ENCODE data around the gene PPP1R36.

Gene PPP1R36

GRCh38 chr14:64549791-64550620, at the start of gene PPP1R36:
PPP1R36 (plus strand) TSS chr14:64549961; CDS start chr14:64549998, 37 bp downstream.
- H3K4me1 ChIP-seq (ENCODE audit: control insufficient read depth in 2 of 2, insufficient read depth in 2 of 2, low read length in 2 of 2), result peaks cover 0 to 21% of the 10 kb centered on the region in 2 donors
- H3K27ac ChIP-seq (ENCODE audit: low read depth in 2 of 2, low read length in 2 of 2), result peak within 1 kb of the TSS; percentile 84 to 86
- H3K9me3 ChIP-seq (ENCODE audit: control insufficient read depth in 2 of 2, low read length in 2 of 2), result no peaks in the 10 kb centered on the region
- peak within 1 kb of the TSS; percentile 71 to 79 for H3K9ac ChIP-seq (ENCODE audit: low read depth in 1 of 2, low read length in 2 of 2)
- no peaks in the 10 kb centered on the region for H3K36me3 ChIP-seq (ENCODE audit: control insufficient read depth in 2 of 2, insufficient read depth in 2 of 2, low read length in 2 of 2)
- H3K27me3 ChIP-seq (ENCODE audit: control insufficient read depth in 2 of 2, insufficient read depth in 2 of 2, low read length in 2 of 2), result no peaks in the 10 kb centered on the region
- peak within 1 kb of the TSS; percentile 63 to 67 for H3K4me3 ChIP-seq (ENCODE audit: low read length in 2 of 2)

DNA sequence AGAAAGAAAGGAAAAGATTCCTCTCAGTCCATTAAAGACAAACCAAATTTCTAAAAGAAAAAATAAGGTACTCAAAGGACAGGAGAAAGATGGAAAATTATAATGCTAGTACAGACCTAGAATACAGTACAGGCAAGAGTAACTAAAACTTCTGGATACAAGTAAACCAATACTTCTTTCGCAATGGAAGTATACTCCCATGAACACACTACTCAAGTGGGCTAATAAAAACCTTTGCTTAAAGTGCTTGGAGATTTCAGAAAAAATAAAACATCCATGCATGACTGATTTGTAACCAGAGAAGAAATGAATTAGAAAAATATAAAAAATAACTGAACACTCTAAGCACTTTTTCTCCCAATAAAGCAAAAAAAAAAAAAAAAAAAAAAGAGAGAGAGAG, 49.7 kb upstream of the PPP1R36 start:
- H3K27me3 ChIP-seq (ENCODE audit: control insufficient read depth in 2 of 2, insufficient read depth in 2 of 2, low read length in 2 of 2), result no peaks in the 10 kb centered on the region
- no peak overlapping the region for H3K27ac ChIP-seq (ENCODE audit: low read depth in 2 of 2, low read length in 2 of 2)
- H3K9ac ChIP-seq (ENCODE audit: low read depth in 1 of 2, low read length in 2 of 2), result no peak overlapping the region
- H3K4me1 ChIP-seq (ENCODE audit: control insufficient read depth in 2 of 2, insufficient read depth in 2 of 2, low read length in 2 of 2), result peaks cover 16 to 20% of the 10 kb centered on the region in 2 donors
- H3K4me3 ChIP-seq (ENCODE audit: low read length in 2 of 2), result no peak overlapping the region
- no peaks in the 10 kb centered on the region for H3K36me3 ChIP-seq (ENCODE audit: control insufficient read depth in 2 of 2, insufficient read depth in 2 of 2, low read length in 2 of 2)
- no peaks in the 10 kb centered on the region for H3K9me3 ChIP-seq (ENCODE audit: control insufficient read depth in 2 of 2, low read length in 2 of 2)

DNA sequence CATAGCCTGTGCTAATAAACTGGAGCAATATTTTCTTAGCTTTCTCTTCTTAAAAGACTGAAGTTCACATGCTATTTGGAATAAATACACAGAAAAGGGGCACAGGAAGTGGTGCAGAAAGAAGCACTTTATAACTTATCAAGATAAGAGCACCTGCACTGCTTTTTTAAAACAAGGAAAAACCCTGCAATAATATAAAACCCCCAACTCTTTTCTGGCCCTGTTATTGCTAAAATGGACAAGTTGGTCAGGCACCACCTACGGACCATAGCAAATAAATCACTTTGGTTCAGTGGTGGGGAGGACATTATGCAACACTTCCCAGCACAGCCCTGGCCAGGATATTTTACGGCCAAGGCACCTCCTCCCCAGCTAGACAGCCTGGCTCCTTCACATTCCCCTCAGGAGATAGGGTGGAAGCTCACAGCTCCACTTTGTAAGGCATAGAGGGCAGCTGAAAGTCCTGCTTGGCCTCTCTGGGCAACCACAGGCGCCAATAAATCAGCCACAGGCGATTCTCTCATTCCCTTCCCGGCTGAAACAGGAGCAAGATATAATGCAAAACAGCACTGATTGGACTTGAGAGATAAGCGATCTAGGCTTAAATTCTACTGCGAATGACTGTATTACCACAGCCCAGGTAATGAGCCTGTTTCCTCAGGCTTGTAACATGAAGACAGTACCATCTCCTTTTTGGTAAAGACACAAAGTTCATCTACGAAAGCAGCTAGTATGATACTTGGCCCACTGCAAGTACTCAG, 48.2 kb upstream of the PPP1R36 start:
- Histone ChIP-seq H3K9ac (ENCODE audit: low read depth in 1 of 2, low read length in 2 of 2) (peak overlapping the region; percentile 97 to 98), H3K27me3 (ENCODE audit: control insufficient read depth in 2 of 2, insufficient read depth in 2 of 2, low read length in 2 of 2) (no peaks in the 10 kb centered on the region), H3K27ac (ENCODE audit: low read depth in 2 of 2, low read length in 2 of 2) (peak overlapping the region; percentile 99 to 100), H3K4me3 (ENCODE audit: low read length in 2 of 2) (peak overlapping the region; percentile 77 to 88), H3K4me1 (ENCODE audit: control insufficient read depth in 2 of 2, insufficient read depth in 2 of 2, low read length in 2 of 2) (peaks cover 18 to 22% of the 10 kb centered on the region in 2 donors), H3K9me3 (ENCODE audit: control insufficient read depth in 2 of 2, low read length in 2 of 2) (no peaks in the 10 kb centered on the region), H3K36me3 (ENCODE audit: control insufficient read depth in 2 of 2, insufficient read depth in 2 of 2, low read length in 2 of 2) (no peaks in the 10 kb centered on the region)

- Histone ChIP-seq H3K4me3 (ENCODE audit: low read length in 2 of 2) (peak overlapping the region; percentile 77 to 88), H3K4me1 (ENCODE audit: control insufficient read depth in 2 of 2, insufficient read depth in 2 of 2, low read length in 2 of 2) (peaks cover 25% of the 10 kb centered on the region in 2 donors), H3K9me3 (ENCODE audit: control insufficient read depth in 2 of 2, low read length in 2 of 2) (no peaks in the 10 kb centered on the region), H3K9ac (ENCODE audit: low read depth in 1 of 2, low read length in 2 of 2) (peak overlapping the region; percentile 97 to 98), H3K27me3 (ENCODE audit: control insufficient read depth in 2 of 2, insufficient read depth in 2 of 2, low read length in 2 of 2) (no peaks in the 10 kb centered on the region), H3K27ac (ENCODE audit: low read depth in 2 of 2, low read length in 2 of 2) (peak overlapping the region; percentile 99 to 100), H3K36me3 (ENCODE audit: control insufficient read depth in 2 of 2, insufficient read depth in 2 of 2, low read length in 2 of 2) (no peaks in the 10 kb centered on the region)
These were observed 47.3 kb upstream of the PPP1R36 start for GRCh38 chr14:64502456-64502855.

- Histone ChIP-seq H3K27ac (ENCODE audit: low read depth in 2 of 2, low read length in 2 of 2) (peak overlapping the region; percentile 99 to 100), H3K4me3 (ENCODE audit: low read length in 2 of 2) (peak overlapping the region; percentile 77 to 88), H3K4me1 (ENCODE audit: control insufficient read depth in 2 of 2, insufficient read depth in 2 of 2, low read length in 2 of 2) (peaks cover 25 to 29% of the 10 kb centered on the region in 2 donors), H3K27me3 (ENCODE audit: control insufficient read depth in 2 of 2, insufficient read depth in 2 of 2, low read length in 2 of 2) (no peaks in the 10 kb centered on the region), H3K9ac (ENCODE audit: low read depth in 1 of 2, low read length in 2 of 2) (peak overlapping the region; percentile 97 to 98), H3K36me3 (ENCODE audit: control insufficient read depth in 2 of 2, insufficient read depth in 2 of 2, low read length in 2 of 2) (no peaks in the 10 kb centered on the region), H3K9me3 (ENCODE audit: control insufficient read depth in 2 of 2, low read length in 2 of 2) (no peaks in the 10 kb centered on the region)
These were observed 46.8 kb upstream of the PPP1R36 start for GRCh38 chr14:64502887-64503433.

DNA sequence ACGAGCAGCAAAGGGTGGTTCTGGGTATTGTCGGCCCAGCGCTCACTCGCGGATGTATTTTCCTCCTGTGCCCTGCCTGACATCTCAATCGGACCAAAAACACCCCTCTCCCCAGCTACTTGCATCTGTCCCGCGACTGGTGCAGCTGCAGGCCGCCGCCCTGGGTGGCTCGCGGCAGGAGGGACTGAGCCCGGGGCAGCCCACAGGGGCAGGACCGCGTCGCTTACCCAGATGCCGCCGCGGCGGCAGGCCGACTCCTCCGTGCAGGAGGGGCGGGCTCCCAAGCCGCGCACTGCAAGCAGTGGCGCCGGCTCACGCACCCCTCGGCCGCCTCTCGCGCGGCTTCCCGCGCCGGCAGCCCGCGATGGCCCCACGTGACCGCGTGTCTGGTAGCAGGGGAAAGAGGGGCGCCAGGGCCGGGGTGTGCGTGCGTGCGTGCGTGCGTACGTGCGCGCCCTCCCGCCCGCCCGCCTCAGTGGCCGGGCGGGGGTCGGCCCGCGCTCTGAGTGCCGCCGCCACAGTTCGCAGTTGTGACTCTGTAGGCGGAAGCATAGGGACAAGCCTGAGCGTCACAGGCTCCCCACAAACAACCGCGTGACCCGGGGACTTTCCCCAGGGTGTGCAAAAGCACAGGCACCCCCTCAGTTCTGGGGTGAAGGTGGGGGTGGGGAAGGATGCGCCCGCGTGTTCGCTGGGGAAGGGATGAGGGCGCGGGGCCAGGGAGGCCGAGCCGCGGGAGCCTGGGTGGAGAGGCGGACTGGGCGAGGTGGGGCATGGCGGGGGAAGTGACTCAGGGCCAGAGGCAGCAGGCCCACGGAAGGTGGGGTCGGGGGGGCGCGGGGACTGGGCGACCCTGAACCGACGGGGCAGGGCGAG, 46.1 kb upstream of the PPP1R36 start, which contains the start of gene ZBTB25:
TSS of gene ZBTB25 (minus strand) at position 405 of the 876 bp plus-strand sequence. CDS start 13,305 bp downstream, outside the sequence.
- Histone ChIP-seq H3K36me3 (ENCODE audit: control insufficient read depth in 2 of 2, insufficient read depth in 2 of 2, low read length in 2 of 2) (no peaks in the 10 kb centered on the region), H3K27me3 (ENCODE audit: control insufficient read depth in 2 of 2, insufficient read depth in 2 of 2, low read length in 2 of 2) (no peaks in the 10 kb centered on the region), H3K4me3 (ENCODE audit: low read length in 2 of 2) (peak within 1 kb of the TSS; percentile 77 to 88), H3K27ac (ENCODE audit: low read depth in 2 of 2, low read length in 2 of 2) (peak within 1 kb of the TSS; percentile 99 to 100), H3K4me1 (ENCODE audit: control insufficient read depth in 2 of 2, insufficient read depth in 2 of 2, low read length in 2 of 2) (peaks cover 25 to 29% of the 10 kb centered on the region in 2 donors), H3K9ac (ENCODE audit: low read depth in 1 of 2, low read length in 2 of 2) (peak within 1 kb of the TSS; percentile 97 to 98), H3K9me3 (ENCODE audit: control insufficient read depth in 2 of 2, low read length in 2 of 2) (no peaks in the 10 kb centered on the region)

GRCh38 chr14:64504310-64504896, 45.4 kb upstream of the PPP1R36 start, which contains the start of gene ZBTB1:
ZBTB1 (plus strand) TSS chr14:64504770; CDS start chr14:64521505, 16,735 bp downstream.
- Histone ChIP-seq H3K27me3 (ENCODE audit: control insufficient read depth in 2 of 2, insufficient read depth in 2 of 2, low read length in 2 of 2) (no peaks in the 10 kb centered on the region), H3K4me3 (ENCODE audit: low read length in 2 of 2) (peak within 1 kb of the TSS; percentile 77 to 88), H3K27ac (ENCODE audit: low read depth in 2 of 2, low read length in 2 of 2) (peak within 1 kb of the TSS; percentile 99 to 100), H3K36me3 (ENCODE audit: control insufficient read depth in 2 of 2, insufficient read depth in 2 of 2, low read length in 2 of 2) (no peaks in the 10 kb centered on the region), H3K9me3 (ENCODE audit: control insufficient read depth in 2 of 2, low read length in 2 of 2) (no peaks in the 10 kb centered on the region), H3K4me1 (ENCODE audit: control insufficient read depth in 2 of 2, insufficient read depth in 2 of 2, low read length in 2 of 2) (peaks cover 29 to 30% of the 10 kb centered on the region in 2 donors), H3K9ac (ENCODE audit: low read depth in 1 of 2, low read length in 2 of 2) (peak within 1 kb of the TSS; percentile 92 to 98)

GRCh38 chr14:64504897-64505794, 44.6 kb upstream of the PPP1R36 start:
- Histone ChIP-seq H3K36me3 (ENCODE audit: control insufficient read depth in 2 of 2, insufficient read depth in 2 of 2, low read length in 2 of 2) (no peaks in the 10 kb centered on the region), H3K9me3 (ENCODE audit: control insufficient read depth in 2 of 2, low read length in 2 of 2) (no peaks in the 10 kb centered on the region), H3K9ac (ENCODE audit: low read depth in 1 of 2, low read length in 2 of 2) (peak overlapping the region; percentile 92 to 98), H3K4me1 (ENCODE audit: control insufficient read depth in 2 of 2, insufficient read depth in 2 of 2, low read length in 2 of 2) (peaks cover 29 to 30% of the 10 kb centered on the region in 2 donors), H3K27me3 (ENCODE audit: control insufficient read depth in 2 of 2, insufficient read depth in 2 of 2, low read length in 2 of 2) (no peaks in the 10 kb centered on the region), H3K4me3 (ENCODE audit: low read length in 2 of 2) (peak overlapping the region; percentile 77 to 88), H3K27ac (ENCODE audit: low read depth in 2 of 2, low read length in 2 of 2) (peak overlapping the region; percentile 99 to 100)

Data from mucosa of rectum (tissue), 2 donors.